HEK293 (cell line): Measurements from ENCODE around the gene AKT3.

ENCODE experiments used
- CTCF ChIA-PET: fragments of 350-600 bp; formaldehyde crosslinking; extraction: SDS; loops from one replicate; lab custom pipeline; 2021; ENCODE audit warnings: antibody characterized with exemption; lab: Yijun Ruan, JAX
- POLR2A ChIA-PET: fragments of 300-600 bp; formaldehyde crosslinking; extraction: SDS; loops from one replicate; lab custom pipeline; 2020; ENCODE audit warnings: antibody characterized with exemption, inconsistent platforms; lab: Yijun Ruan, JAX
- H3K27ac ChIP-seq: fragments of 200-500 bp; sonication (Bioruptor generic); 2 replicates; pipeline ENCODE4 v1.5.1; 2014; ENCODE audit warnings: low read depth, low read length, control low read depth, inconsistent platforms; ENCODE audit errors: extremely low read depth
- H3K36me3 ChIP-seq, 2 experiments: fragments of 200-500 bp in 1 of 2; sonication (Bioruptor generic) in 1 of 2; 1 replicate in 1 of 2; 2 replicates in 1 of 2; pipeline ENCODE4 v1.5.1; 2014 to 2017; ENCODE audit warnings: inconsistent platforms in 2 of 2, low read length in 2 of 2; ENCODE audit not compliant: control insufficient read depth in 2 of 2, insufficient read depth in 1 of 2
- H3K4me1 ChIP-seq: fragments of 200-500 bp; sonication (Bioruptor generic); 2 replicates; pipeline ENCODE4 v1.5.1; 2014; ENCODE audit warnings: mild to moderate bottlenecking, low read length, inconsistent platforms; ENCODE audit not compliant: control insufficient read depth, insufficient read depth
- H3K4me3 ChIP-seq: 2 replicates; pipeline ENCODE4 v1.5.1; 2011; ENCODE audit warnings: low read depth, mild to moderate bottlenecking, control low read depth, low read length, moderate library complexity
- H3K9me3 ChIP-seq: fragments of 200-500 bp; sonication (Bioruptor generic); 2 replicates; pipeline ENCODE4 v1.5.1; 2014; ENCODE audit warnings: low read depth, low read length, inconsistent platforms; ENCODE audit not compliant: control insufficient read depth, insufficient read depth
- BCL11B ChIP-seq: fragments of 450-650 bp; formaldehyde crosslinking; IDR thresholded peaks from 2 replicates; pipeline ENCODE4 v1.5.1; 2016; ENCODE audit warnings: low read depth, missing biosample characterization, missing genetic modification characterization
- EGR2 ChIP-seq: fragments of 450-650 bp; formaldehyde crosslinking; IDR thresholded peaks from 2 replicates; pipeline ENCODE4 v1.5.1; 2016; ENCODE audit warnings: low read depth, missing biosample characterization, missing genetic modification characterization
- GLIS1 ChIP-seq: fragments of 450-650 bp; formaldehyde crosslinking; IDR thresholded peaks from 2 replicates; pipeline ENCODE4 v1.5.1; 2016; ENCODE audit warnings: missing biosample characterization, missing genetic modification characterization
- KLF16 ChIP-seq: fragments of 450-650 bp; formaldehyde crosslinking; IDR thresholded peaks from 2 replicates; pipeline ENCODE4 v1.5.1; 2017; ENCODE audit warnings: missing biosample characterization, missing genetic modification characterization
- SCRT1 ChIP-seq: fragments of 450-650 bp; formaldehyde crosslinking; IDR thresholded peaks from 2 replicates; pipeline ENCODE4 v1.5.1; 2016; ENCODE audit warnings: missing biosample characterization, missing genetic modification characterization, borderline replicate concordance
- SCRT2 ChIP-seq: fragments of 450-650 bp; formaldehyde crosslinking; IDR thresholded peaks from 2 replicates; pipeline ENCODE4 v1.5.1; 2016; ENCODE audit warnings: missing biosample characterization, missing genetic modification characterization
- WT1 ChIP-seq: fragments of 450-650 bp; formaldehyde crosslinking; IDR thresholded peaks from 2 replicates; pipeline ENCODE4 v1.5.1; 2016; ENCODE audit warnings: missing biosample characterization, missing genetic modification characterization
- ZBTB17 ChIP-seq: fragments of 450-650 bp; formaldehyde crosslinking; IDR thresholded peaks from 2 replicates; pipeline ENCODE4 v1.5.1; 2016; ENCODE audit warnings: missing biosample characterization, missing genetic modification characterization
- ZNF132 ChIP-seq: fragments of 450-650 bp; formaldehyde crosslinking; IDR thresholded peaks from 2 replicates; pipeline ENCODE4 v1.5.1; 2017; ENCODE audit warnings: missing biosample characterization, missing genetic modification characterization, borderline replicate concordance
- ZNF157 ChIP-seq: fragments of 450-650 bp; formaldehyde crosslinking; IDR thresholded peaks from 2 replicates; pipeline ENCODE4 v1.5.1; 2016; ENCODE audit warnings: missing biosample characterization, missing genetic modification characterization
- ZNF175 ChIP-seq: fragments of 450-650 bp; formaldehyde crosslinking; IDR thresholded peaks from 2 replicates; pipeline ENCODE4 v1.5.1; 2016; ENCODE audit warnings: missing biosample characterization, missing genetic modification characterization
- ZNF202 ChIP-seq: fragments of 450-650 bp; formaldehyde crosslinking; IDR thresholded peaks from 2 replicates; pipeline ENCODE4 v1.5.1; 2016; ENCODE audit warnings: missing biosample characterization, missing genetic modification characterization, borderline replicate concordance
- ZNF239 ChIP-seq: fragments of 450-650 bp; formaldehyde crosslinking; IDR thresholded peaks from 2 replicates; pipeline ENCODE4 v1.5.1; 2016; ENCODE audit warnings: missing biosample characterization, missing genetic modification characterization
- ZNF292 ChIP-seq: fragments of 450-650 bp; formaldehyde crosslinking; IDR thresholded peaks from 2 replicates; pipeline ENCODE4 v1.5.1; 2016; ENCODE audit warnings: low read depth, missing biosample characterization, missing genetic modification characterization, borderline replicate concordance
- ZNF335 ChIP-seq: fragments of 450-650 bp; formaldehyde crosslinking; conservative IDR thresholded peaks from 2 replicates; pipeline ENCODE4 v1.5.1; 2016; ENCODE audit warnings: missing biosample characterization, missing genetic modification characterization
- ZNF560 ChIP-seq: fragments of 450-650 bp; formaldehyde crosslinking; IDR thresholded peaks from 2 replicates; pipeline ENCODE4 v1.5.1; 2017; ENCODE audit warnings: missing biosample characterization, missing genetic modification characterization, borderline replicate concordance
- ZNF600 ChIP-seq: fragments of 450-650 bp; formaldehyde crosslinking; IDR thresholded peaks from 2 replicates; pipeline ENCODE4 v1.5.1; 2016; ENCODE audit warnings: missing biosample characterization, missing genetic modification characterization
- ZNF629 ChIP-seq: fragments of 450-650 bp; formaldehyde crosslinking; IDR thresholded peaks from 2 replicates; pipeline ENCODE4 v1.5.1; 2017; ENCODE audit warnings: missing biosample characterization, missing genetic modification characterization
- ZNF785 ChIP-seq: fragments of 450-650 bp; formaldehyde crosslinking; IDR thresholded peaks from 2 replicates; pipeline ENCODE4 v1.5.1; 2016; ENCODE audit warnings: missing biosample characterization, missing genetic modification characterization
- TF ChIP-seq, protein P1 (sequence below): fragments of 450-650 bp; formaldehyde crosslinking; IDR thresholded peaks from 2 replicates; pipeline ENCODE4 v1.5.1; 2017; ENCODE audit warnings: missing biosample characterization, missing genetic modification characterization
- TF ChIP-seq, protein P2 (sequence below): sonication (generic); formaldehyde crosslinking; IDR thresholded peaks from 2 replicates; pipeline ENCODE4 v1.8.1; 2022; ENCODE audit warnings: mild to moderate bottlenecking, moderate library complexity, missing genetic modification reagents
- TF ChIP-seq, protein P3 (sequence below): fragments of 450-650 bp; formaldehyde crosslinking; IDR thresholded peaks from 2 replicates; pipeline ENCODE4 v1.5.1; 2016; ENCODE audit warnings: missing biosample characterization, missing genetic modification characterization
- TF ChIP-seq, protein P4 (sequence below): fragments of 450-650 bp; formaldehyde crosslinking; IDR thresholded peaks from 2 replicates; pipeline ENCODE4 v1.5.1; 2016; ENCODE audit warnings: missing biosample characterization, missing genetic modification characterization
- TF ChIP-seq, protein P5 (sequence below): fragments of 450-650 bp; formaldehyde crosslinking; IDR thresholded peaks from 2 replicates; pipeline ENCODE4 v1.5.1; 2016; ENCODE audit warnings: missing biosample characterization, missing genetic modification characterization

AKT3 gene

DNA sequence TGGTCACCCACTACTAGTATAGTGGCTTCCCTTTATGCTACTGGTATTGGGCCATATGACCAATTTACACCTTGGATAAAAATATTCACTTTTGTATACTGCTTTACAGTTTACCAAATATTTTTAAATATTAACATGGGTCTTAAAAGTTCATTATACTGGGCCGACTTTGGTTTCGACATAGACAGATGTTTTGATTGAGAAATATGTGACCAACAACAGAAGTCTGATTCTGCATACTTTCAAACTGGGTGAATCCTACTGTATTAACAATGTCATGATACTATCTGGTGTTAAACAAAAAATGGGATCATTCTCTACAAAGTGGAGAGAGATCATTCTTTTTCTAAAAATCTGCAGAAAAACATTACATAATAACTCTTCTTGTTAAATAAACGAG is 134.8 kb downstream of the AKT3 start:
- no peaks in the 10 kb centered on the region for H3K36me3 ChIP-seq
- ChIA-PET CTCF (interaction anchor here (0.8 kb wide), 1 partner anchor 33 kb away, joined by 3 read pairs; no protein-coding TSS in a partner anchor), POLR2A (no interaction called here)
- no peaks in the 10 kb centered on the region for H3K9me3 ChIP-seq
- peaks cover 14% of the 10 kb centered on the region for H3K4me1 ChIP-seq
- no peak overlapping the region for H3K27ac ChIP-seq
- no peak overlapping the region for H3K4me3 ChIP-seq
- TF ChIP-seq ZNF157 = no peak
- TF ChIP-seq ZNF132 (tag by site-specific recombination) = no peak
- no peak for TF ChIP-seq SCRT2
- no peak for TF ChIP-seq ZNF560
- no peak for TF ChIP-seq KLF16 (tag by site-specific recombination)
- TF ChIP-seq ZNF175 (tag by site-specific recombination) = no peak
- TF ChIP-seq, protein P1, sequence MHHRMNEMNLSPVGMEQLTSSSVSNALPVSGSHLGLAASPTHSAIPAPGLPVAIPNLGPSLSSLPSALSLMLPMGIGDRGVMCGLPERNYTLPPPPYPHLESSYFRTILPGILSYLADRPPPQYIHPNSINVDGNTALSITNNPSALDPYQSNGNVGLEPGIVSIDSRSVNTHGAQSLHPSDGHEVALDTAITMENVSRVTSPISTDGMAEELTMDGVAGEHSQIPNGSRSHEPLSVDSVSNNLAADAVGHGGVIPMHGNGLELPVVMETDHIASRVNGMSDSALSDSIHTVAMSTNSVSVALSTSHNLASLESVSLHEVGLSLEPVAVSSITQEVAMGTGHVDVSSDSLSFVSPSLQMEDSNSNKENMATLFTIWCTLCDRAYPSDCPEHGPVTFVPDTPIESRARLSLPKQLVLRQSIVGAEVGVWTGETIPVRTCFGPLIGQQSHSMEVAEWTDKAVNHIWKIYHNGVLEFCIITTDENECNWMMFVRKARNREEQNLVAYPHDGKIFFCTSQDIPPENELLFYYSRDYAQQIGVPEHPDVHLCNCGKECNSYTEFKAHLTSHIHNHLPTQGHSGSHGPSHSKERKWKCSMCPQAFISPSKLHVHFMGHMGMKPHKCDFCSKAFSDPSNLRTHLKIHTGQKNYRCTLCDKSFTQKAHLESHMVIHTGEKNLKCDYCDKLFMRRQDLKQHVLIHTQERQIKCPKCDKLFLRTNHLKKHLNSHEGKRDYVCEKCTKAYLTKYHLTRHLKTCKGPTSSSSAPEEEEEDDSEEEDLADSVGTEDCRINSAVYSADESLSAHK (tag by site-specific recombination) = no peak
- no peak for TF ChIP-seq ZNF202 (tag by site-specific recombination)
- no peak for TF ChIP-seq ZNF629 (tag by site-specific recombination)
- TF ChIP-seq, protein P2, sequence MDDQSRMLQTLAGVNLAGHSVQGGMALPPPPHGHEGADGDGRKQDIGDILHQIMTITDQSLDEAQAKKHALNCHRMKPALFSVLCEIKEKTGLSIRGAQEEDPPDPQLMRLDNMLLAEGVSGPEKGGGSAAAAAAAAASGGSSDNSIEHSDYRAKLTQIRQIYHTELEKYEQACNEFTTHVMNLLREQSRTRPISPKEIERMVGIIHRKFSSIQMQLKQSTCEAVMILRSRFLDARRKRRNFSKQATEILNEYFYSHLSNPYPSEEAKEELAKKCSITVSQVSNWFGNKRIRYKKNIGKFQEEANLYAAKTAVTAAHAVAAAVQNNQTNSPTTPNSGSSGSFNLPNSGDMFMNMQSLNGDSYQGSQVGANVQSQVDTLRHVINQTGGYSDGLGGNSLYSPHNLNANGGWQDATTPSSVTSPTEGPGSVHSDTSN (CRISPR knock-in tag) = no peak
- TF ChIP-seq ZNF239 (tag by site-specific recombination) = no peak
- TF ChIP-seq, protein P3, sequence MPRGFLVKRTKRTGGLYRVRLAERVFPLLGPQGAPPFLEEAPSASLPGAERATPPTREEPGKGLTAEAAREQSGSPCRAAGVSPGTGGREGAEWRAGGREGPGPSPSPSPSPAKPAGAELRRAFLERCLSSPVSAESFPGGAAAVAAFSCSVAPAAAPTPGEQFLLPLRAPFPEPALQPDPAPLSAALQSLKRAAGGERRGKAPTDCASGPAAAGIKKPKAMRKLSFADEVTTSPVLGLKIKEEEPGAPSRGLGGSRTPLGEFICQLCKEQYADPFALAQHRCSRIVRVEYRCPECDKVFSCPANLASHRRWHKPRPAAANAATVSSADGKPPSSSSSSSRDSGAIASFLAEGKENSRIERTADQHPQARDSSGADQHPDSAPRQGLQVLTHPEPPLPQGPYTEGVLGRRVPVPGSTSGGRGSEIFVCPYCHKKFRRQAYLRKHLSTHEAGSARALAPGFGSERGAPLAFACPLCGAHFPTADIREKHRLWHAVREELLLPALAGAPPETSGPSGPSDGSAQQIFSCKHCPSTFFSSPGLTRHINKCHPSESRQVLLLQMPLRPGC (tag by site-specific recombination) = no peak
- no peak for TF ChIP-seq ZNF785 (tag by site-specific recombination)

DNA sequence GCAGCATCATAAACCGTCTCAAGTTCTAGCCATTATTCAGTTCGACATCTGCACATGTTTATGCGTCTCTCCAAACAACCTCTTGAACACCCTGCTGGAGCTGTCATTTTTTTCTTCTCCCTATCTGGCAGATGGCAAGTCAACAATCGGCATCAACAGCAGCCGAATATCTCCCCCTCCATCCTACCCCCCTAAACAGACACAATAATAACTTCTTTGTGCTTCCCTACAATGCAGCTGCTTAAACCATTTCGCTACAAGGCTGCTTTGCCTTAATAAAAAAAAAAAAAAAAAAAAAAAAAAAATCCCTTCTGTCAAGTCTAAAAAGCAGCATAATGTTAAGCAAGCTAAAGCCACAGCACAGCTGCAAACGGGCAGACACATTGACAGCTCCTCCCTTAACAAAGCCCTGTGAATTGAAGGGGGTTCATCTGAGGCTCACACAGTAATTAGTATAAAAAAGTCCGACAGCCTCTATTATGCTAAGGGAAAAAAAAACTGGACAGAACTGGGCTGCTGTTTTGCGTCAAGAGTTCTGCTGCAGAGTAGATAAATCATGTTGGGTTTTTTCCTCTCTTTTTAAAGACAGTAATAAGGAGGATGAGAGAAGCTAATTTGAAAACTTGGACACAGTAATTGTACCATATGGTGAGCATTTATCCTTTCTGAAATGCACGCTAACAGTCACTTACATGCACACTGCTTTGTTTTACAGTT is 136.4 kb downstream of the AKT3 start:
- POLR2A ChIA-PET = no interaction called here
- CTCF ChIA-PET = interaction anchor here (0.6 to 2.6 kb wide), 5 partner anchors 11 to 1222 kb away, joined by 4 to 10 read pairs (median 4); no protein-coding TSS in a partner anchor
- H3K9me3 ChIP-seq = no peaks in the 10 kb centered on the region
- peaks cover 14% of the 10 kb centered on the region for H3K4me1 ChIP-seq
- no peaks in the 10 kb centered on the region for H3K36me3 ChIP-seq
- no peak overlapping the region for H3K27ac ChIP-seq
- no peak overlapping the region for H3K4me3 ChIP-seq
- TF ChIP-seq EGR2 (tag by site-specific recombination) (no peak), GLIS1 (no peak), BCL11B (no peak), ZNF335 (peak; percentile 99), WT1 (peak; percentile 68; the same call in 1 of the 2 replicates), SCRT1 (tag by site-specific recombination) (no peak), ZNF292 (tag by site-specific recombination) (no peak), ZNF600 (tag by site-specific recombination) (peak; percentile 50; the same call in 1 of the 2 replicates), ZBTB17 (0 out of 2 replicates have a peak, but pooled peaks have one; percentile 26)
- TF ChIP-seq, protein P4, sequence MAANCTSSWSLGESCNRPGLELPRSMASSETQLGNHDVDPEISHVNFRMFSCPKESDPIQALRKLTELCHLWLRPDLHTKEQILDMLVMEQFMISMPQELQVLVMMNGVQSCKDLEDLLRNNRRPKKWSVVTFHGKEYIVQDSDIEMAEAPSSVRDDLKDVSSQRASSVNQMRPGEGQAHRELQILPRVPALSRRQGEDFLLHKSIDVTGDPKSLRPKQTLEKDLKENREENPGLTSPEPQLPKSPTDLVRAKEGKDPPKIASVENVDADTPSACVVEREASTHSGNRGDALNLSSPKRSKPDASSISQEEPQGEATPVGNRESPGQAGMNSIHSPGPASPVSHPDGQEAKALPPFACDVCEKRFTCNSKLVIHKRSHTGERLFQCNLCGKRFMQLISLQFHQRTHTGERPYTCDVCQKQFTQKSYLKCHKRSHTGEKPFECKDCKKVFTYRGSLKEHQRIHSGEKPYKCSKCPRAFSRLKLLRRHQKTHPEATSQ (tag by site-specific recombination) = no peak
- TF ChIP-seq, protein P5, sequence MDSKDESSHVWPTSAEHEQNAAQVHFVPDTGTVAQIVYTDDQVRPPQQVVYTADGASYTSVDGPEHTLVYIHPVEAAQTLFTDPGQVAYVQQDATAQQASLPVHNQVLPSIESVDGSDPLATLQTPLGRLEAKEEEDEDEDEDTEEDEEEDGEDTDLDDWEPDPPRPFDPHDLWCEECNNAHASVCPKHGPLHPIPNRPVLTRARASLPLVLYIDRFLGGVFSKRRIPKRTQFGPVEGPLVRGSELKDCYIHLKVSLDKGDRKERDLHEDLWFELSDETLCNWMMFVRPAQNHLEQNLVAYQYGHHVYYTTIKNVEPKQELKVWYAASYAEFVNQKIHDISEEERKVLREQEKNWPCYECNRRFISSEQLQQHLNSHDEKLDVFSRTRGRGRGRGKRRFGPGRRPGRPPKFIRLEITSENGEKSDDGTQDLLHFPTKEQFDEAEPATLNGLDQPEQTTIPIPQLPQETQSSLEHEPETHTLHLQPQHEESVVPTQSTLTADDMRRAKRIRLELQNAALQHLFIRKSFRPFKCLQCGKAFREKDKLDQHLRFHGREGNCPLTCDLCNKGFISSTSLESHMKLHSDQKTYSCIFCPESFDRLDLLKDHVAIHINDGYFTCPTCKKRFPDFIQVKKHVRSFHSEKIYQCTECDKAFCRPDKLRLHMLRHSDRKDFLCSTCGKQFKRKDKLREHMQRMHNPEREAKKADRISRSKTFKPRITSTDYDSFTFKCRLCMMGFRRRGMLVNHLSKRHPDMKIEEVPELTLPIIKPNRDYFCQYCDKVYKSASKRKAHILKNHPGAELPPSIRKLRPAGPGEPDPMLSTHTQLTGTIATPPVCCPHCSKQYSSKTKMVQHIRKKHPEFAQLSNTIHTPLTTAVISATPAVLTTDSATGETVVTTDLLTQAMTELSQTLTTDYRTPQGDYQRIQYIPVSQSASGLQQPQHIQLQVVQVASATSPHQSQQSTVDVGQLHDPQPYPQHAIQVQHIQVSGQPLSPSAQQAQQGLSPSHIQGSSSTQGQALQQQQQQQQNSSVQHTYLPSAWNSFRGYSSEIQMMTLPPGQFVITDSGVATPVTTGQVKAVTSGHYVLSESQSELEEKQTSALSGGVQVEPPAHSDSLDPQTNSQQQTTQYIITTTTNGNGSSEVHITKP (tag by site-specific recombination) = 0 out of 2 replicates have a peak, but pooled peaks have one; percentile 32
